ENCODE results near the gene RNU1-2. TPM values are rescaled to one million over a fixed set of nuclear protein-coding genes. Genes with fewer than 3 reads are reported as not detected.
"Not testable (repeated sequence)": the region's sequence is repeated elsewhere in the genome, so short reads cannot be mapped to it uniquely, and the experiment has no call there.

Gene RNU1-2
- total RNA-seq, 4 donors from 2014 or later: under 0.01 TPM; not detected in 1

- H3K36me3 ChIP-seq, H3K9me3 ChIP-seq: not testable (repeated sequence)
- H3K4me3 ChIP-seq: peak overlapping the region in 1 of 2 donors; percentile 39
- ATAC-seq: peak; percentile 55
- peaks cover 0 to 17% (median 0%) of the 10 kb centered on the region in 3 donors for H3K4me1 ChIP-seq
- WGBS, 2 donors (ENCODE audit: low coverage in 1 of 2): 22 to 51% methylated on average over 6 to 13 of the region's 52 CpGs
- peaks cover 39% of the 10 kb centered on the region for H3K27me3 ChIP-seq
- H3K27ac ChIP-seq: peak overlapping the region in 2 of 4 donors; percentile 24 to 61
These were observed 22.5 kb upstream of the RNU1-2 start for GRCh38 chr1:16873076-16873879.

DNA sequence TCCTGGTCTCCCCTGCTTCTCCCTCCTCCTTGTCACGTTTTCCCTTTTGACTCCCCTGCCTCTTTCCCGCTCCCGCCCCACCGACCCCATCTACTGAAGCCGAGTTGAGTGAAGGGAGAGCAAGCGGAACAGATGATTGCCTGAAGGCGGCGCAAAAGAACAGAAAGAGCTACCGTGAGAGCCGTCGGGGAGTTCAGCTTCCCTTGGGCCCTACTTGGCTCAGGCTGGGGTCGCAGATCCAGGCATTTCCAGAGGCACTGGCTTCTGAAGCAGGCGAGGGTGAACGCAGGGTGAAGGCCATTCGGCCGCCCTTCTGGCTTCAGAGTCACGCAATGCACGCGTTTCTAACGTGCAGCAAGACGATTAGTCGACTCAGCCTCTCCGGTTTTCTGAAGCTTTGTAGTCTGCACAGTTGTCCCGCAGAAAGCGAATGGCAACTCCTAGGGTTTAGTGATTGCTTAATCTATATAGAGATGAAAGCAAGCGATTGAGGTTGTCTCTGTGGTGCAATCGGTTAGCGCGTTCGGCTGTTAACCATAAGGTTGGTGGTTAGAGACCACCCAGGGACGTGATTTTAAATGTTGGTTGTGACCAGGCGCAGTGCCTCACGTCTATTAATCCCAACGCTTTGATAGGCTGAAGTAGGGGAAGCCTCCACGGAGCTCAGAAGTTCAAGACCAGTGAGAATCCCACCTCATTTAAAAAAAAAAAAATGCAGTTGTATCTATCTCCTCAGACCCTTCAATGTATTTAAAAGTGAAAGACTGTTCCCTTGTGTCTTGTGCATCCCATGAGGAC, 20.6 kb upstream of the RNU1-2 start:
- peaks cover 0 to 17% (median 0%) of the 10 kb centered on the region in 3 donors for H3K4me1 ChIP-seq
- H3K27ac ChIP-seq, H3K36me3 ChIP-seq, ATAC-seq, H3K4me3 ChIP-seq, H3K9me3 ChIP-seq: not testable (repeated sequence)
- H3K27me3 ChIP-seq: peaks cover 52% of the 10 kb centered on the region
- WGBS, 2 donors (ENCODE audit: low coverage in 1 of 2): 45 to 54% methylated on average over 9 to 10 of the region's 35 CpGs

GRCh38 chr1:16881742-16882141, 14.0 kb upstream of the RNU1-2 start:
- no CpG with 5 or more reads among the region's 1 CpG for WGBS, 2 donors (ENCODE audit: low coverage in 1 of 2)

GRCh38 chr1:16882986-16883385, 12.8 kb upstream of the RNU1-2 start:
- no peaks in the 10 kb centered on the region for H3K9me3 ChIP-seq
- H3K4me1 ChIP-seq: no peaks in the 10 kb centered on the region
- H3K27me3 ChIP-seq: peaks cover 39% of the 10 kb centered on the region
- 48 to 52% methylated on average over 4 of the region's 4 CpGs for WGBS, 2 donors (ENCODE audit: low coverage in 1 of 2)
- no peak for ATAC-seq
- H3K4me3 ChIP-seq: no peak overlapping the region
- TF ChIP-seq POLR2A (IDR thresholded peaks at IDR 0.05) (no peak), EP300 (IDR thresholded peaks at IDR 0.05) (no peak), CTCF (IDR thresholded peaks at IDR 0.05) (no peak), POLR2AphosphoS5 (IDR thresholded peaks at IDR 0.05) (no peak)
- no peaks in the 10 kb centered on the region for H3K36me3 ChIP-seq
- H3K27ac ChIP-seq: no peak overlapping the region

More at GRCh38 chr1:16881742-16882141, 14.0 kb upstream of the RNU1-2 start:
- not testable (repeated sequence) for H3K27ac ChIP-seq, H3K9me3 ChIP-seq, H3K4me1 ChIP-seq, H3K4me3 ChIP-seq, H3K36me3 ChIP-seq, ATAC-seq
- H3K27me3 ChIP-seq: peaks cover 44% of the 10 kb centered on the region

GRCh38 chr1:16884487-16884886, 11.3 kb upstream of the RNU1-2 start:
- WGBS, 2 donors (ENCODE audit: low coverage in 1 of 2): 75 to 77% methylated on average over 5 of the region's 5 CpGs
- H3K9me3 ChIP-seq, H3K27ac ChIP-seq, H3K36me3 ChIP-seq, H3K4me3 ChIP-seq, ATAC-seq: not testable (repeated sequence)
- Histone ChIP-seq H3K4me1 (peaks cover 0 to 13% (median 0%) of the 10 kb centered on the region in 3 donors), H3K27me3 (peaks cover 31% of the 10 kb centered on the region)

- Histone ChIP-seq H3K4me3 (no peak overlapping the region), H3K27me3 (peaks cover 14% of the 10 kb centered on the region), H3K9me3 (no peaks in the 10 kb centered on the region), H3K36me3 (no peaks in the 10 kb centered on the region), H3K4me1 (peaks cover 0 to 20% (median 2%) of the 10 kb centered on the region in 3 donors), H3K27ac (no peak overlapping the region)
- 91 to 92% methylated on average over 18 to 19 of the region's 20 CpGs for WGBS, 2 donors (ENCODE audit: low coverage in 1 of 2)
- TF ChIP-seq EP300 (IDR thresholded peaks at IDR 0.05) (no peak), CTCF (IDR thresholded peaks at IDR 0.05) (no peak), POLR2A (IDR thresholded peaks at IDR 0.05) (no peak), POLR2AphosphoS5 (IDR thresholded peaks at IDR 0.05) (no peak)
- no peak for ATAC-seq
These were observed 8.7 kb upstream of the RNU1-2 start for GRCh38 chr1:16886860-16887605.

Data from gastroesophageal sphincter (tissue), 4 donors.